Smooth muscle cell (in vitro differentiated cells): Measurements from ENCODE around the gene RTL9. TPM values are rescaled to one million over a fixed set of nuclear protein-coding genes. Genes with fewer than 3 reads are reported as not detected.
A peak's percentile ranks its signal among the peaks of the same experiment; 100 is the strongest.

Experiments used
- DNase-seq: peaks from one replicate; lab custom pipeline; 2025; ENCODE audit not compliant: unreplicated experiment; lab: John Stamatoyannopoulos, UW
- H2AFZ ChIP-seq: fragments of 200-600 bp; sonication (generic); 2 replicates; pipeline ENCODE4 v1.6.0; 2016; ENCODE audit warnings: antibody characterized with exemption, low read depth, mild to moderate bottlenecking
- H3F3A ChIP-seq: fragments of 200-600 bp; sonication (generic); 2 replicates; pipeline ENCODE4 v1.6.0; 2017; ENCODE audit warnings: antibody characterized with exemption, low read depth
- H3K27ac ChIP-seq: fragments of 200-600 bp; sonication (generic); 2 replicates; pipeline ENCODE4 v1.5.1; 2016; ENCODE audit warnings: low read depth, mild to moderate bottlenecking
- H3K27me3 ChIP-seq: fragments of 200-600 bp; sonication (generic); 2 replicates; pipeline ENCODE4 v1.6.1; 2016; ENCODE audit warnings: low read depth, mild to moderate bottlenecking
- H3K36me3 ChIP-seq: fragments of 200-600 bp; sonication (generic); 2 replicates; pipeline ENCODE4 v1.5.1; 2016; ENCODE audit warnings: low read depth
- H3K4me1 ChIP-seq: fragments of 200-600 bp; sonication (generic); 2 replicates; pipeline ENCODE4 v1.5.1; 2016; ENCODE audit warnings: low read depth
- H3K4me2 ChIP-seq: fragments of 200-600 bp; sonication (generic); 2 replicates; pipeline ENCODE4 v1.6.0; 2016; ENCODE audit warnings: mild to moderate bottlenecking
- H3K4me3 ChIP-seq: fragments of 200-600 bp; sonication (generic); 2 replicates; pipeline ENCODE4 v1.5.1; 2016; ENCODE audit warnings: mild to moderate bottlenecking
- H3K79me2 ChIP-seq: fragments of 200-600 bp; sonication (generic); 2 replicates; pipeline ENCODE4 v1.6.0; 2016; ENCODE audit warnings: low read depth, mild to moderate bottlenecking
- H3K9ac ChIP-seq: fragments of 200-600 bp; sonication (generic); 2 replicates; pipeline ENCODE4 v1.6.0; 2016; ENCODE audit warnings: low read depth
- H3K9me3 ChIP-seq: fragments of 200-600 bp; sonication (generic); replicated peaks from 2 replicates; pipeline ENCODE4 v1.5.1; 2016; ENCODE audit warnings: low read depth
- H4K20me1 ChIP-seq: fragments of 200-600 bp; sonication (generic); 2 replicates; pipeline ENCODE4 v1.6.0; 2016; ENCODE audit warnings: low read depth
- WGBS: methylation state at CpG from one replicate; pipeline ENCODE4 v1.1.7; 2016; ENCODE audit warnings: low lambda C conversion rate; 5-methylcytosine and 5-hydroxymethylcytosine counted together
- polyA plus RNA-seq: library from polyadenylated mRNA; unstranded; fragments of >200 nt; fragmentation: Nextera tagmentation; extraction: Ambion mirVana; gene quantifications from 2 replicates; pipeline ENCODE4 v1.2.1, GENCODE V29; 2016
- total RNA-seq: library from RNA; depleted of rRNA; stranded (reverse); fragments of >200 nt; gene quantifications from 2 replicates; pipeline ENCODE4 v1.2.3, GENCODE V29; 2014
- TF ChIP-seq, protein P1 (sequence below): fragments of 200-600 bp; sonication (generic); IDR thresholded peaks from 2 replicates; pipeline ENCODE4 v1.5.1; 2017; ENCODE audit warnings: borderline replicate concordance, mild to moderate bottlenecking, antibody characterized with exemption; ENCODE audit not compliant: insufficient read depth, poor library complexity, severe bottlenecking

Gene RTL9
- total RNA-seq (0.18 and 0.49 TPM in 2 replicates), polyA plus RNA-seq (0.21 TPM in 1 of 2 replicates, not detected in the other)

- Histone ChIP-seq H3K79me2 (no peaks in the 10 kb centered on the region), H3K27ac (no peak within 1 kb of the TSS), H3K9ac (no peak within 1 kb of the TSS), H3K4me1 (no peaks in the 10 kb centered on the region), H3K4me3 (no peak within 1 kb of the TSS), H3K9me3 (no peaks in the 10 kb centered on the region), H3K4me2 (no peak within 1 kb of the TSS), H2AFZ (no peak within 1 kb of the TSS), H3K27me3 (no peaks in the 10 kb centered on the region), H4K20me1 (no peaks in the 10 kb centered on the region), H3F3A (no peaks in the 10 kb centered on the region), H3K36me3 (no peaks in the 10 kb centered on the region)
- DNase-seq = no peak
- 47% methylated on average over 2 of the region's 2 CpGs for WGBS
- TF ChIP-seq, protein P1, sequence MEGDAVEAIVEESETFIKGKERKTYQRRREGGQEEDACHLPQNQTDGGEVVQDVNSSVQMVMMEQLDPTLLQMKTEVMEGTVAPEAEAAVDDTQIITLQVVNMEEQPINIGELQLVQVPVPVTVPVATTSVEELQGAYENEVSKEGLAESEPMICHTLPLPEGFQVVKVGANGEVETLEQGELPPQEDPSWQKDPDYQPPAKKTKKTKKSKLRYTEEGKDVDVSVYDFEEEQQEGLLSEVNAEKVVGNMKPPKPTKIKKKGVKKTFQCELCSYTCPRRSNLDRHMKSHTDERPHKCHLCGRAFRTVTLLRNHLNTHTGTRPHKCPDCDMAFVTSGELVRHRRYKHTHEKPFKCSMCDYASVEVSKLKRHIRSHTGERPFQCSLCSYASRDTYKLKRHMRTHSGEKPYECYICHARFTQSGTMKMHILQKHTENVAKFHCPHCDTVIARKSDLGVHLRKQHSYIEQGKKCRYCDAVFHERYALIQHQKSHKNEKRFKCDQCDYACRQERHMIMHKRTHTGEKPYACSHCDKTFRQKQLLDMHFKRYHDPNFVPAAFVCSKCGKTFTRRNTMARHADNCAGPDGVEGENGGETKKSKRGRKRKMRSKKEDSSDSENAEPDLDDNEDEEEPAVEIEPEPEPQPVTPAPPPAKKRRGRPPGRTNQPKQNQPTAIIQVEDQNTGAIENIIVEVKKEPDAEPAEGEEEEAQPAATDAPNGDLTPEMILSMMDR = no peak
Observed at GRCh38 chrX:110358548-110358947, at the start of gene RTL9. TSS of gene RTL9 (plus strand) at chrX:110358848. CDS start at chrX:110450618, 91,770 bp downstream.

- Histone ChIP-seq H3K79me2 (peaks cover 64% of the 10 kb centered on the region), H3K4me2 (no peak overlapping the region), H3K27me3 (no peaks in the 10 kb centered on the region), H2AFZ (no peak overlapping the region), H3K36me3 (no peaks in the 10 kb centered on the region), H3K9ac (no peak overlapping the region), H3F3A (no peaks in the 10 kb centered on the region), H3K9me3 (no peaks in the 10 kb centered on the region), H3K4me3 (no peak overlapping the region), H3K27ac (no peak overlapping the region), H3K4me1 (peaks cover 2% of the 10 kb centered on the region), H4K20me1 (peaks cover 7% of the 10 kb centered on the region)
- 74% methylated on average over 1 of the region's 1 CpG for WGBS
- TF ChIP-seq, protein P1 = no peak
- no peak for DNase-seq
Observed at GRCh38 chrX:110310000-110310790, 48.5 kb upstream of the RTL9 start.

- WGBS = 43% methylated on average over 1 of the region's 1 CpG
- TF ChIP-seq, protein P1 = no peak
- DNase-seq = no peak
- H3K27me3 ChIP-seq = no peaks in the 10 kb centered on the region
- H3K4me3 ChIP-seq = no peak overlapping the region
- H3K27ac ChIP-seq = peak overlapping the region; percentile 45
- peaks cover 6% of the 10 kb centered on the region for H3K4me1 ChIP-seq
- no peaks in the 10 kb centered on the region for H3K9me3 ChIP-seq
- H3K79me2 ChIP-seq = peaks cover 64% of the 10 kb centered on the region
- peaks cover 12% of the 10 kb centered on the region for H4K20me1 ChIP-seq
- no peaks in the 10 kb centered on the region for H3F3A ChIP-seq
- H3K4me2 ChIP-seq = no peak overlapping the region
- no peaks in the 10 kb centered on the region for H3K36me3 ChIP-seq
- H2AFZ ChIP-seq = no peak overlapping the region
- H3K9ac ChIP-seq = no peak overlapping the region
Observed at GRCh38 chrX:110310896-110311295, 47.8 kb upstream of the RTL9 start.
